ENCODE measurements around the gene PDHB. TPM values are rescaled to one million over a fixed set of nuclear protein-coding genes. Genes with fewer than 3 reads are reported as not detected.

The PDHB gene
- total and polyA plus RNA-seq, 8 donors, result 55.5 to 88.5 (median 78.1) TPM

DNA sequence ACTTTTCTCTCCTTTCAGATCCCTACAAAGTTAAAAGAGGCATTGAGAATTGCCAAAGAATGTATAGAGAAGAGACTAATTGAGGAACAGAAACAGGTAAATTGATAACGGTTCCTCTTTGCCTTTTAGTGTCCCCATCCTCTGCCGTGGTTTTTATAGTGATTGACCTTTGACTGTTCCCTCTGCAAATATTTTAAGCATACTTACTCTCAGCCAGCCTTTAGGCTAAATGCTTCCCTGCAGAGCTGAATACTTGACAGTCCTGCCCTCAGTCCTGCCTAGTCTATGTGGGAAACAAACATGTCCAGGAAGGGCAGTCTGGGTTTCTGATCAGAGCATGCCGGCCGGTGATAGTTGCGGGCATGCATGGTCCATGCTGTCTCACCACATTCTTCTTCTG is 24.7 kb downstream of the PDHB start:
- H3K4me1 ChIP-seq, result no peaks in the 10 kb centered on the region
- H3K27ac ChIP-seq, result no peak overlapping the region
- peaks cover 0 to 92% of the 10 kb centered on the region in 2 donors for H3K36me3 ChIP-seq
- DNase-seq (no peak), ATAC-seq (no peak)
- TF ChIP-seq, protein P1, sequence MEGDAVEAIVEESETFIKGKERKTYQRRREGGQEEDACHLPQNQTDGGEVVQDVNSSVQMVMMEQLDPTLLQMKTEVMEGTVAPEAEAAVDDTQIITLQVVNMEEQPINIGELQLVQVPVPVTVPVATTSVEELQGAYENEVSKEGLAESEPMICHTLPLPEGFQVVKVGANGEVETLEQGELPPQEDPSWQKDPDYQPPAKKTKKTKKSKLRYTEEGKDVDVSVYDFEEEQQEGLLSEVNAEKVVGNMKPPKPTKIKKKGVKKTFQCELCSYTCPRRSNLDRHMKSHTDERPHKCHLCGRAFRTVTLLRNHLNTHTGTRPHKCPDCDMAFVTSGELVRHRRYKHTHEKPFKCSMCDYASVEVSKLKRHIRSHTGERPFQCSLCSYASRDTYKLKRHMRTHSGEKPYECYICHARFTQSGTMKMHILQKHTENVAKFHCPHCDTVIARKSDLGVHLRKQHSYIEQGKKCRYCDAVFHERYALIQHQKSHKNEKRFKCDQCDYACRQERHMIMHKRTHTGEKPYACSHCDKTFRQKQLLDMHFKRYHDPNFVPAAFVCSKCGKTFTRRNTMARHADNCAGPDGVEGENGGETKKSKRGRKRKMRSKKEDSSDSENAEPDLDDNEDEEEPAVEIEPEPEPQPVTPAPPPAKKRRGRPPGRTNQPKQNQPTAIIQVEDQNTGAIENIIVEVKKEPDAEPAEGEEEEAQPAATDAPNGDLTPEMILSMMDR (IDR thresholded peaks at IDR 0.05), result no peak
- intact Hi-C loops (cut with DNase I), result no loop called here
- H3K4me3 ChIP-seq, result no peak overlapping the region
- H3K27me3 ChIP-seq, result no peaks in the 10 kb centered on the region
- no peaks in the 10 kb centered on the region for H3K9me3 ChIP-seq

DNA sequence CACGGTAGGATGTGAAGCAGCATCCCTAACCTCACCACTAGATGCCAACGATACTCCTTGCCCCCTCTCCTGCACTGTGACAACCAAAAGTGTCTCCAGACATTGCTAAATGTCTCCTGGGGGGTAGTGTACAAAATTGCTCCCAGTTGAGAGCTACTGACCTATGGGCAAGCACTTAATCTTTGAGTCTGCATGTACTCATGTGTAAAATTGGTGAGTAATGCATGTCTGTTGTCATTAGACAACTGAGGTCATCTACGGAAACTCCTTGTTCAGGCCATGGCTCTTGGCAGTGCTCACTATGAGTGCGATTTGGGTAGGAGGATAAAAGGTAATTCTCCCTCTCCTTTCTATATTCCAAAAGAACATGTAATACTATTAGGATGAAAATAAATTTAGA is 29.2 kb downstream of the PDHB start:
- intact Hi-C loops (cut with DNase I), result no loop called here
- TF ChIP-seq, protein P1 (IDR thresholded peaks at IDR 0.05), result no peak
- ATAC-seq, result no peak

DNA sequence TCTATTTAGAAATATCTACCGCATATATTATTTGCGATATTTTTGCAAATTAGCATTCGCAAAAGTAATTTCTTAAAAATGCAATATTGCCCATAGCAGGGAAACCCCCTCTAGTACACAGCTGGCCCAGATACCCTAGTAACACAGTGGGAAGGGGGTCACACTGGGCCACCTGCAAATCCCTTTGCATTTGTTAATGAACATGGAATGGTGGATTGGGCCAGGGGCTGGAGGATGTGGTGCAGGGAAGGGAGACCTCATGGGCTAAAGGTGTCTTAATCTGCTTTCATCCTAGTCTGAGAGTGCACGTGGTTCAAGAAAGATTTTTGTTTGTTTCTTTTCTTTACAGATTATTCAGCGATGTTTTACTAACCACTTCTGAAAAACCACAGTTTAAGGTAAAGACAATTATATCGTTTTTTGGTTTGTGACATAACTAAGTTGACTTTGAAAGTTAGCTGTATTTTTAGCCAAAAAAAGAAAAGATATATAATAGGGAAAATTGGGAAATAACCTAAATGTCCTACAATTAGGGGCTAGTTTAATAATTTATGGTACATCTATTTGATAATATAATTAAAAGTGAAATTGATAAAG is 30.0 kb downstream of the PDHB start:
- TF ChIP-seq, protein P1 (IDR thresholded peaks at IDR 0.05), result no peak
- DNase-seq (no peak), ATAC-seq (no peak)
- Histone ChIP-seq H3K4me1 (no peaks in the 10 kb centered on the region), H3K9me3 (no peaks in the 10 kb centered on the region), H3K27ac (no peak overlapping the region), H3K27me3 (no peaks in the 10 kb centered on the region), H3K36me3 (peaks cover 0 to 85% of the 10 kb centered on the region in 2 donors), H3K4me3 (no peak overlapping the region)
- intact Hi-C loops (cut with DNase I), result no loop called here

More for the DNA sequence above, 29.2 kb downstream of the PDHB start:
- Histone ChIP-seq H3K9me3 (no peaks in the 10 kb centered on the region), H3K27ac (no peak overlapping the region), H3K27me3 (no peaks in the 10 kb centered on the region), H3K36me3 (peaks cover 0 to 85% of the 10 kb centered on the region in 2 donors), H3K4me3 (no peak overlapping the region), H3K4me1 (no peaks in the 10 kb centered on the region)
- DNase-seq, result no peak

DNA sequence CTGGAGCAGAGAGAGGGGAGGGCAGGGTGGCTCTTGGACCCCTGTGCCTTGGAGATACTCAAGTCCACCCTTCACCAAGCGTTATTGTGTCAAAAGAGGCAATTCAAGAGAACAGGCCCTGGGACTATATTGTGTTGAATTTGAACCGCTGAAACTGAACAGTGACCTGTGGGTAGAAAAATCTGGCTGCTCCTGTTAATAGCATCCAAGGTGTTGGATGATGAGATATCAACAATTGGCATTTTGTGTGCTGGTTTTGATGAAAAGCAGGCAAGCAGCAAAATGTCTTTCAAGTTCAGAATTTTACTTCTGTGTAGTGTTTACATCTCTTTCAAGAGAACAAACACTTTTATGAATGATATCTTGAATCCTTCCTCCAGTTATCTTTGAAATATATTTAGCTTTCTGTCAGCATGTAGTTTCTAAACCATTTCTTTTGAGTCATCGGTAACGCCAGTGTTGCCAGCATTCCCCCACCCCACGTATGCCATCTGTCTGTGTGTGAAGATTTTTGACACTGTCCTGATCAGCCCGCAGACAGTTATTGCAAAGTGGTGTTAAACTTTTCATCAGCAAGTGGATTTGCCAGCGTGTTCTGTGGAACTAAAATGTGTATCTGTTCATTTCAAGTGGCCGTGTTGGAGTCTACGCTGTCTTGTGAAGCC is 34.8 kb downstream of the PDHB start:
- H3K36me3 ChIP-seq, result peaks cover 0 to 89% of the 10 kb centered on the region in 2 donors
- intact Hi-C loops (cut with DNase I), result no loop called here
- ATAC-seq, result no peak

DNA sequence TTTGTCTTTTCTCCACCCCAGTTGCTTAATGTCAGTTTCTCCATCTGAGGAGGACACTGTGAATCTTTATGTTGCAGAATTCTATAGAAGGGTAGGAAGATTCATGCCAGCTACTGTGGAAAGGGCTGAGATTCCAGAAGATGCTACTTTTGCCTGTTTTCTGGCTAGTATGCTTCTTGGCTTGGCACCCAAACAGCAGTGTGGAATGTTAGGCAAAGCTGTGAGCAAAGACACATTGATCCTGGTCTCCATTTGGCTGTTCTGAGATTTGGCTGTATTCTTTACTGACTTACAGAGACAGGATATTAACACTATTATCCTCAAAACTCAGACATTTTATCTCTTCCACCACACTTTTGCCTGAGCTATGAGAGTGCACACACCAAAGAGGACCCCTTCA is 39.3 kb downstream of the PDHB start:
- intact Hi-C loops (cut with DNase I), result no loop called here
- Histone ChIP-seq H3K27ac (no peak overlapping the region), H3K9me3 (no peaks in the 10 kb centered on the region), H3K27me3 (no peaks in the 10 kb centered on the region), H3K4me3 (no peak overlapping the region), H3K4me1 (peaks cover 0 to 4% of the 10 kb centered on the region in 2 donors), H3K36me3 (peaks cover 0 to 66% of the 10 kb centered on the region in 2 donors)
- ATAC-seq, result no peak
- TF ChIP-seq, protein P1 (IDR thresholded peaks at IDR 0.05), result no peak
- no peak for DNase-seq

More for the DNA sequence above, 34.8 kb downstream of the PDHB start:
- Histone ChIP-seq H3K27ac (no peak overlapping the region), H3K9me3 (no peaks in the 10 kb centered on the region), H3K4me1 (peaks cover 0 to 4% of the 10 kb centered on the region in 2 donors), H3K4me3 (no peak overlapping the region), H3K27me3 (no peaks in the 10 kb centered on the region)
- no peak for DNase-seq
- TF ChIP-seq, protein P1 (IDR thresholded peaks at IDR 0.05), result no peak
